Muscle of back (tissue), 13 donors: ENCODE results near the gene CHCHD5. TPM values are rescaled to one million over a fixed set of nuclear protein-coding genes. Genes with fewer than 3 reads are reported as not detected.
"Not testable (repeated sequence)": the region's sequence is repeated elsewhere in the genome, so short reads cannot be mapped to it uniquely, and the experiment has no call there.

Source experiments
- DNase-seq, 3 donors: peaks; one replicate each; pipeline versions ENCODE4 v3.0.0 to v3.0.0-alpha.2; 2013
- long read RNA-seq, 9 donors: transcript quantifications; one replicate each; lab custom pipeline, GENCODE V29; 2026
- polyA plus RNA-seq, 10 donors: library from polyadenylated mRNA; unstranded; fragments of 120-200 nt; gene quantifications; one replicate each; pipeline ENCODE4 v1.2.1, GENCODE V29; 2013; ENCODE audit not compliant: insufficient read length in 10 of 10

Gene CHCHD5, protein sequence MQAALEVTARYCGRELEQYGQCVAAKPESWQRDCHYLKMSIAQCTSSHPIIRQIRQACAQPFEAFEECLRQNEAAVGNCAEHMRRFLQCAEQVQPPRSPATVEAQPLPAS
- polyA plus RNA-seq, result 10 to 100 TPM; 19.0 to 31.6 (median 24.4) TPM
- long read RNA-seq, donor 1, transcript CHCHD5-201 (4 exons, 691 nt), result major isoform, 26 of 32 reads
- long read RNA-seq, donor 1, partial matches to known transcripts, result 0 of 32 reads
- long read RNA-seq, donor 1, other reads (novel, unspliced or antisense), result 6 of 32 reads
- long read RNA-seq, donor 2, transcript CHCHD5-201 (4 exons, 691 nt), result major isoform, 16 of 23 reads
- long read RNA-seq, donor 2, partial matches to known transcripts, result 6 of 23 reads
- long read RNA-seq, donor 2, other reads (novel, unspliced or antisense), result 0 of 23 reads
- long read RNA-seq, donor 3, result 0 reads
- long read RNA-seq, donor 4, transcript CHCHD5-201 (4 exons, 691 nt), result major isoform, 17 of 17 reads
- long read RNA-seq, donor 4, partial matches to known transcripts, result 0 of 17 reads
- long read RNA-seq, donor 4, other reads (novel, unspliced or antisense), result 0 of 17 reads
- long read RNA-seq, donor 5, transcript CHCHD5-201 (4 exons, 691 nt), result major isoform, 24 of 32 reads
- long read RNA-seq, donor 5, partial matches to known transcripts, result 7 of 32 reads
- long read RNA-seq, donor 5, other reads (novel, unspliced or antisense), result 0 of 32 reads
- long read RNA-seq, donor 6, transcript CHCHD5-201 (4 exons, 691 nt), result major isoform, 19 of 24 reads
- long read RNA-seq, donor 6, partial matches to known transcripts, result 5 of 24 reads
- long read RNA-seq, donor 6, other reads (novel, unspliced or antisense), result 0 of 24 reads
- long read RNA-seq, donor 7, transcript CHCHD5-201 (4 exons, 691 nt), result major isoform, 8 of 8 reads
- long read RNA-seq, donor 7, partial matches to known transcripts, result 0 of 8 reads
- long read RNA-seq, donor 7, other reads (novel, unspliced or antisense), result 0 of 8 reads
- long read RNA-seq, donor 8, transcript CHCHD5-201 (4 exons, 691 nt), result major isoform, 13 of 19 reads
- long read RNA-seq, donor 8, partial matches to known transcripts, result 5 of 19 reads
- long read RNA-seq, donor 8, other reads (novel, unspliced or antisense), result 0 of 19 reads
- long read RNA-seq, donor 9, transcript CHCHD5-201 (4 exons, 691 nt), result major isoform, 5 of 5 reads
- long read RNA-seq, donor 9, partial matches to known transcripts, result 0 of 5 reads
- long read RNA-seq, donor 9, other reads (novel, unspliced or antisense), result 0 of 5 reads

DNA sequence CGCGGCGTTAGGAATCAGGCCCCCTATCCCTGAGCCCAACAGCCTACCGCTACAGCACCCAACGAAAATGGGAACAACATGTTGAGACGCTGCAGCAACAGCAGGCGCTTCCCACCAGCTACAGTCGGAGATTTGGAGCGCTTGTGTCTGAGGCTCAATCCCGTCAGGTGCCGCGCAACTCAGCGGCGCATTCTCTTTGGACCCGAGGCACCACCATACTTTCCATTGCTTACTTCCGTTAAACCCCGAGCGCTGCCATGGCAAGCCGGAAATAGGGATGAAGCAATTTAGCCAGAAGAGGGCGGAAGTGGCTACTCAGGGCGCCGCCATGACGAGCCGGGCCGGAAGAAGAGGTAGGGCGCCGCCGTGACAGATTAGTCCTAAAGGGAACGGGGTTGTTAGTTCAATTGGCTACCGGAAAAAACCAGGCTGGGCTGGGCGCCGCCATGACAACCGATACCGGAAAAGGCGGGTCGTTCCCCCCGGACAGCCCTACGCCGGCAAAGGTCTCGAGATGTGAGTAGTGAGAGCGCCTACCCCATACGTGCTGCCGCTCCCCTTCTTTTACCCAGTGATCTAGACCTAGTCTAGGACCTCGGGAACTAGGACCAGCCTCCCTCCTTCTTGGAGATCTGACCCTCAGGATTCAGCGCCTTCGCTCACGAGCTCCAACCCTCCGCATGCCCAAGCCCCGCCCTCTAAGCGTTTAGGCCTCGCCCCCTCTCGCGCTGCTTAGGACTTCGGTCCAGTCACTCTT lies at the start of gene CHCHD5:
CHCHD5 (plus strand) TSS at position 476 of the 757 bp plus-strand sequence; CDS start at position 515, 39 bp downstream.
- peak; percentile 94 to 98 (median 96) for DNase-seq

DNA sequence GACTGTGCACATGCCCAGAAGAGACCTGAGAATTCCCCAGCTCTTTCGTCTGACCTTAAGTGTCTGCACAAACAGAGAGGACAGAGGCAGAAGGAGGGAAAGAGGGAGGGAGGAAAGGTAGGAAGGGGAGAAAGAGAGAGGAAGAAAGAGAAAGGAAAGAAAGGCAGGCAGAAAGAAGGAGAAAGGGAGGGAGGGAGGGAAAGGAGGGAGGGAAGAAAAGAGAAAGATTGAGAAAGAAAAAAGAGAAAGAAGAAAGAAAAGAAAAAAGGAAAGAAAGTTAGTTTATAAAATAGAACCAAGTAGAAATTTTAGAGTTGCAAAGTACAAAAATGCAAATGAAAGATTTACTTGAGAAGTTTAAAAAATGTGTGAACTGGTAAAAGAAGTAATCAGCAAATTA lies 49.6 kb upstream of the CHCHD5 start:
- no peak for DNase-seq

DNA sequence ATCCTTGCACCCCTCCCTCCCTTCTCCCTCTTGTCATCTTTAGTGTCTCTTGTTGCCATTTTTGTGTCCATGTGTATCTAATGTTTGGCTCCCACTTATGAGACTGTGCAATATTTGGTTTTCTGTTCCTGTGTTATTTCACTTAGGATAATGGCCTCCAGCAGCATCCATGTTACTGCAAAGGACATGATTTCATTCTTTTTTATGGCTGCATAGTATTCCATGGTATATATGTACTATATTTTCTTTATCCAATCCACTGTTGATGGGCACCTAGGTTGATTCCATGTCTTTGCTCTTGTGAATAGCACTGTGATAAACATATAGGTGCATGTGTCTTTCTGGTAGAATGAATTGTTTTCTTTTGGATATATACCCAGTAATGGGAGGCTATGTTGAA lies 47.7 kb upstream of the CHCHD5 start:
- not testable (repeated sequence) for DNase-seq

DNA sequence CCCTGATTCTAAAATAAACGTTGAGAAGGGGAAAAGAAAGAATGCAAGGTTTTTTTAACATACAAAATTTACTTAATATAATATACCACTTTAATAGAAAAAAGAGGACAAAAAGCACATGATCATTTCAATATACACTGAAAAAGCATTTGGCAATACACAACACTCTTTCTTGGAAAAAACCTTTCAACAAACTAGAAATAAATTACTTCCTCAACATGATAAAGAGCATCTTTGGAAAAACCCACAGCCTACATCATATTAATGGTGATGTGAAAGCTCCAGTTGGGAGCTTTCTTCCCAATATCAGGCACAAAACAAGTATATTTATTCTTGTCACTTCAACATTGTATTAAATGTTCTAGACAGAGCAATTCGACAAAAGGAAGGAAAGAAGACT lies 45.1 kb upstream of the CHCHD5 start:
- no peak for DNase-seq

DNA sequence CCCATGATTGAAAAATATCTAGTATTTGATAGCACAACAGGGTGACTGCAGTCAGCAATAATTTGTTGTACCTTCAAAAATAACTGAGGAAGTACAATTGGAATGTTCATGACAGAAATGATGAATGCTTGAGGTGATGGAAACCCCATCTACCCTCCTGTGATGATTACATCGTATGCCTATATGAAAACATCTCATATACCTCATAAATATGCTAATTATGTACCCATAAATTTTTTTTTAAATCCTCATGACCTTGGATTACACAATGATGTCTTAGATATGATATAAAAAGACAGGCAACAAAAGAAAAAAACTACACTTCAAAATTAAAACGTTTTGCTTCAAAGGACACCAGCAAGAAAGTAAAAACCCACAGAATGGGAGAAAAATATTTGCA lies 43.5 kb upstream of the CHCHD5 start:
- DNase-seq, result no peak

DNA sequence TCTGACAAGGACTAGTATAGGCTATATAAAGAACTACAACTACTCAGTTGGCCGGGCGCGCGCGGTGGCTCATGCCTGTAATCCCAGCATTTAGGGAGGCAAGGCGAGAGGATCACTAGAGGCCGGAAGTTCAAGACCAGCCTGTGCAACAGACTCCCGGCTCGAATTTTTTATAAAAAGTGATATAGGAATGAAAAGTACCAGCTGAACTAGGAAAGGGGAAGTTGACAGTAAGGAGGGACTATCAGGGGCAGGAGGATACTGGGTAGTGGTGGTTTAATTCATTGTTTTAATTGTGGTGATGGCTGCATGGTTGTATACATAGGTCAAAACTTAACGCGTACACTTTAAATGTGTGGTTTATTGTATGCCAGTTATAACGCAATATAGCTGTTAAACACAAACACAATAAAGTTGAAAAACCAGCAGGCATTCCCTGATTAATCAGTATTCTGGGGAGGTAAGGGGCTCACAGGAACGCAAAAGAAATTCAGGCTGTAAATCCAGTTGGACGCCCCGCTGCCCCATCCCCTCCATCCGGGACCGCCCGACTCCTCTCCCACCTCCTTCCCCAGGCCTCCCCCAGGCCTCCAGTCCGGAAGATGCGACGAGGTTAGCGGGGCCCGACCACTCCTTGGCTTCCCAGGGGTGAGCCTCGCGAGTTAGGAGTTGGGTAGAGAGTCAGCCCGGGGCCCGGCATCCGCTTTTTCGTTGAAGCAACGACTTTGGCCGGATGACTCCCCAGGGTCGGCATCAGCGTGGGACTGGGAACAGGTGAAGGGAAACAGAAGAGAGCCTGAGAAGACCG lies 42.9 kb upstream of the CHCHD5 start:
- DNase-seq, result peak in 1 of 3 donors; percentile 2

DNA sequence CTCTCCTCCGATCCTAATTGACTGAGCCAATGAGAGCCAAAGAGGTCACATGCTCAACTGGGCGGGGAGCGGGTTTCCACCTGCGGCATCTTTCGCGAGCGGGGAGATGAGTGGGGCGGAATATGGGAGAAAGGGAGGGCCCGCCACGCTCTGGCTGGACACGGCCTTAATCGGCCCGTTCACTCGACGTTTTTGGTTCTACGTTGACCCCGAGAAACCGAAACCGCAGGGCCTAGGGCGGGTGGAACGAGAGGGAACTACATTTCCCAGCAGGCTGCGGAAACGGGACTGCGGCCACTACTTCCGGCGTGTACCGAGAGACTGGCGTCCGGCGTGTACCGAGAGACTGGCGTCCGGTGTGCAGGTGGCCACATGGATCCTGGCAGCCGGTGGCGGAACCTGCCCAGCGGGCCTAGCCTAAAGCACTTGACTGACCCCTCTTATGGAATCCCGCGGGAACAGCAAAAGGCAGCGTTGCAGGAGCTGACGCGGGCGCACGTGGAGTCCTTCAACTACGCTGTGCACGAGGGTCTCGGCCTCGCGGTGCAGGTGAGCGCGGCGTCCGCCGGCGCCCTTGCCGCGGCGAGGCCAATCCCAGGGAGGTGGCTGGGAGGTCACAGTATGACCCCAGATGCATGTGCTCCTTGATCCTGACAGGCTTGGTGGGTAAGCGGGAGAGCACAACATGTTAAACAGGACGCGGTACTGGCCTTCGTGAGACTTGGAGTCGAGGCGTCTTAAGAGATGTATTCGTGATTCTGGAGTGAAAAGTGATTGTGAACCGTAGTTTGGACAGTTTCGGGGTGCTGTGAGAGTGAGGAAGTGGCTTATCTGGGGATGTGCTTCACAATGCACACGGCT lies 42.1 kb upstream of the CHCHD5 start, which contains the start of gene POLR1B:
POLR1B (plus strand) TSS at position 343 of the 861 bp plus-strand sequence; CDS start at position 373, 30 bp downstream.
- peak; percentile 78 to 98 (median 90) for DNase-seq

DNA sequence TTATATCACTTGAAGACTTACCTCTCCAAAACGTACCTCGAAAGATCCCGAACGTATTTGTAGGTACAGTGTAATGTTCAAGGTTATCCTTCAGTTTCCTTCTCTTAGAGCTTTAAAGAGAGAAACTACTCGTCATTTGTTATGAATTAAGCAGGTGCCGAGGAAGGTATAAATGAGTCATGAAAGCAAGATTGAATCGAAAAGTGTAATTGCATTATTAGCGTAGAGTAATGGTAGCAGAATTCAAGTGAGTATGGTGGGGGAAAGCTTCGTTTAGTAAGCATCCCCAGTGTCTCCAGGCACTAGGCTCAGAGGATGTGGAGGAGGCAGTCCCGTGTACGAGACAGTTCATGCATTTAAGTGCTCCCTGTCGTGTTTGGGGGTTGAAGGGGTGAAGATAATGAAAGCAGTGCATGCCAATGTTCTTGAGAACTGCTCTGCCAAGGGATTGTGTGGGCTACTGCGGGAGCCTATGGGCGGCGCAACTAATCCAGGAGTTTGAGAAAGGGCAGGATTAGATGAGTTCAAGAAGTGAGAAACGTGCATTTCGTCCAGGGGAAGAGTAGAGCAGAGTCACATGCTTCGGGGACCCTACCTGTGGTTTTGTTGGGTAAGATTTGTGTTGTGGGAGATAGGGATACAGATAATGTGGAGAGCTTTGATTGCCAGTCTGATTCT lies 41.3 kb upstream of the CHCHD5 start:
- DNase-seq, result no peak

DNA sequence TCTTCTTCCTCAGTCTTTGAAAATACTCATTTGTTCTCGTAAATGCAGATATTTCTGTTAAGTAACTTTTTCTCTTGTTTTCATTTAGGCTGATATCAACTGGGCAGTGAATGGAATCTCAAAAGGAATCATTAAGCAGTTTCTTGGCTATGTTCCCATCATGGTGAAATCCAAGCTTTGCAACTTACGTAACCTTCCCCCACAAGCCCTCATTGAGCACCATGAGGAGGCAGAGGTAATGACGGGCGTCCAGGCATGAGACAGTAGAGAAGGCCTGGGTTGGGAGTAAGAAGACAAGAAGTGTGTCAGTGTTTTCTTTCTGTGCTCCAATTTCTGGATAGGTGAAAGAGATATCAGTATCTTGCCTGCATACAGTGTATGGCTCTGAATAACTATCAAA lies 37.1 kb upstream of the CHCHD5 start:
- DNase-seq, result peak in 1 of 3 donors; percentile 1

DNA sequence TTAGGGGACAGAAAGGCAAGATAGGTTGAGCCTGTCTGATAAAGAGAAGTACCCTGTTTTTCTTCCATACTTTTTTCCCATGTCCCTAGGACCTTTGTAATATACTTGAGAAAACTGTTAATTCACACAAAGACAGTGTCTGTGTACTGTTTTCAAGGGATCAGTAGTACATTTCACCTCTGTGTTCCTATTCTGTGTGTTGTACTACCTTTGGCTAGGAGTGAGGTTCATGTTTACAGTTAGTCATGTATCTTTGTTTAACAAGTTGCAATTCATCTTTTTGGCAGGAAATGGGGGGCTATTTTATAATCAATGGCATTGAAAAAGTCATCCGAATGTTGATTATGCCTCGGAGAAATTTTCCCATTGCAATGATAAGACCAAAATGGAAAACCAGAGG lies 35.4 kb upstream of the CHCHD5 start:
- no peak for DNase-seq

DNA sequence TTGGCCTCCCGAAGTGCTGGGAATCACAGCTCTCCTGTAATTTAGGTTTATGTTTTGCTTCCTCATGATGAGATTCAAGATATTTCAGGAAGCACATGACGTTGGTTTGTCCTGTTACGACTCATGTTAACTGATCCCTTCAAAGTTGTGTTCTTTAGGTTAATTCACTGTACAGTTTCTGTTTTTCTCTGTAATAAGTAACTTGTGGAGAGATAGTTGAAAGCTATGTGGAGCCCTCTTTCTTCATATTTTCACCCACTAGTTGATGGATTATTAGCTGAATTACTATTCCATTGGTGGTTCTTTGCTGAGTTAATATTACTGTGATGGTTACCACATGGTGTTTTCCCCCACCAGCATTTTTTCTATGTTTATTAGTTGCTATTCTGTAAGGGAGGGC lies 18.3 kb upstream of the CHCHD5 start:
- DNase-seq, result no peak

DNA sequence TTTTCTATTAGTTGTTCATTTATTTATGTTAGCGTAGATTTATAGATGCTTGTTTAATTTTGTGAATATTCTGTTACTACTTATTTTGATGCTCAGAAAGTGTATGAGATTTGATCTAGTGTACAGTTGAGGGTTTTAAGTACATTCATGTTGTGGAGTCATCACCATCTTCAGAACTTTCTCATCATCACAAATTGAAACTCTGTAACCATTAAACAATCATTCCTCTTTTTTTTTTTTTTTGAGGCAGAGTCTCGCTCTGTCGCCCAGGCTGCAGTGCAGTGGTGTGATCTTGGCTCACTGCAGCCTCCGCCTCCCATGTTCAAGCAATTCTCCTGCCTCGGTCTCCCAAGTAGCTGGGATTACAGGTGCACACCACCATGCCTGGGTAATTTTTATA lies 17.9 kb upstream of the CHCHD5 start:
- not testable (repeated sequence) for DNase-seq

DNA sequence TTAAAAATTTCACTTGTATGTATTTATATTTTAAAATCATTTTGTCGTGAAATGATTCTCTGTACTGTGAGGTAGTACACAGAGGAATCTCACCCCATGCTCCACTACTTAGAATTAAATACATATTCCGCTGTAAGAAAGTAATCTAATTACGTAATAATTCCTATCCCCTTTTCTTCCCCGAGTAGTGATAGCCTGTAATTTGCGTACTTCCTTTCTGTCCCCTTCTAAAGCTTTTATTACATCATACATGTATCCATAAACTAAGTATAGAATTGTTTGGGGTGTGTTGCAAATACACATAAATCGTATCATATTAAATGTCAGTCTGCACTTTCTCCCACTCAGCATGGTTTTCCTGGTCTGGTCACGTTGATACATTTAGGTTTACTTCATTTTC lies 12.4 kb upstream of the CHCHD5 start:
- no peak for DNase-seq

DNA sequence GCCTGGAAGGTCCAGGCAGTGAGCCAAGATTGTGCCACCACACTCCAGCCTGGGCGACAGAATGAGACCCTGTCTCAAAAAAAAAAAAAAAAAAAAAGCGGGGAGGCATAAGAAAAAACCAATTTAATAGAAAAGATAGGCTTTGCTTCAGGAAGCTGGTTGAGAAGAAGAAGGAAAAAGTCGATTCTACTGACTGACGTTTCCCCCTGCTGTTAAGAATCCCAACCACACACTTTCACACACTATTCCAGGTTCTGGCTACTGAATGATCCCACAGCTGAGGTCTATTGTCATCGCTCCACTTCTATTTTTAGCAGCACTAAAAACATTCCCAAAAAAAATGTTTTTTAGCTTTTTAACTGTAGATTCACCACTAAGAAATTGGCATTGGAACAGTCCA lies 6.7 kb upstream of the CHCHD5 start:
- peak in 1 of 3 donors; percentile 42 for DNase-seq

DNA sequence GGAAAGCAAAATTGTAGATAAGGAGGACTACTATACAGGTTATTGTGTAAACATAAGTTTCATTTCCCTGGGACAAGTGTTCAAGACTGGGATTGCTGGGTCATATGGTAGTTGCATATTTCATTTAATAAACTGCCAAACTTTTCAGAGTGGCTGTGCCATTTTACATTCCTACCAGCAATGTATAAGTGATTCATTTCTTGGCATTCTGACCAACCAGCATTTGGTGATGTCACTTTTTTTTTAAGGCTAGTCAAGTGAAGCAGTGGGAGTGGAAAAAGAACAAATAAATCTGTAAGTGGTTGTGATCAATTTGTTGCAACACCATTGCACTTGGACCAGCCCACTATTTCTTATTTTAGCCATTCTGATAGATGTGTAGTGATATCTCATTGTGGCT lies 5.2 kb upstream of the CHCHD5 start:
- peak in 2 of 3 donors; percentile 34 to 60 for DNase-seq

DNA sequence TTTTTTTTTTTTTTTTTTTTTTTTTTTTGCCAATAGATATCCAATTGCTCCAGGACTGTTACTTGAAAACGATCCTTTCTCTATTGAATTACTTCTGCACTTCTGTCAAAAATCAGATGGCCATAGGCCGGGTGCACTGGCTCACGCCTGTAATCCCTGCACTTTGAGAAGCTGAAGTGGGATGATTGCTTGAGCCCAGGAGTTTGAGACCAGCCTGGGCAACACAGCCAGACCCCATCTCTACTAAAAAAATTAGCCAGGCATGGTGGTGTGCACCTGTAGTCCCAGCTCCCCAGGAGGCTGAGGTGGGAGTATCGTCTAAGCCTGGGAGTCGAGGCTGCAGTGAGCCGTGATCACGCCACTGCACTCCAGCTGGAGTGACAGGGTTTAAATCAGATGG lies 4.3 kb upstream of the CHCHD5 start:
- DNase-seq, result no peak

DNA sequence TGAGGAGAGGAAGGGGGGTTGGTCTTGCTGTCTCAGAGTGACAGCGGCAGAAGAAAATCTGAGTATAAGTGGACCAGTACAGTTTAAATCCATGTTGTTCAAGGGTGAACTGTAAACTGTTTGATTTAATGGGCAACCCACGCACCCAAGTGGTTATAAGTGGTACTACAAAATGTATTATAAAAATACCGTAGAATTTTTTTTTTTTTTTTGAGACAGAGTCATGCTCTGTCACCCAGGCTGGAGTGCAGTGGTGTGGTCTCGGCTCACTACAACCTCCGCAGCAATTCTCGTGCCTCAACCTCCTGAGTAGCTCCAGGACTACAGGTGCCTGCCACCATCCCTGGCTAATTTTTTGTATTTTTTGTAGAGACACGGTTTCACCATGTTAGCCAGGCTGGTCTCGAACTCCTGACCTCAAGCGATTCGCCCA lies 2.1 kb upstream of the CHCHD5 start:
- DNase-seq, result peak; percentile 56 to 79 (median 58)

DNA sequence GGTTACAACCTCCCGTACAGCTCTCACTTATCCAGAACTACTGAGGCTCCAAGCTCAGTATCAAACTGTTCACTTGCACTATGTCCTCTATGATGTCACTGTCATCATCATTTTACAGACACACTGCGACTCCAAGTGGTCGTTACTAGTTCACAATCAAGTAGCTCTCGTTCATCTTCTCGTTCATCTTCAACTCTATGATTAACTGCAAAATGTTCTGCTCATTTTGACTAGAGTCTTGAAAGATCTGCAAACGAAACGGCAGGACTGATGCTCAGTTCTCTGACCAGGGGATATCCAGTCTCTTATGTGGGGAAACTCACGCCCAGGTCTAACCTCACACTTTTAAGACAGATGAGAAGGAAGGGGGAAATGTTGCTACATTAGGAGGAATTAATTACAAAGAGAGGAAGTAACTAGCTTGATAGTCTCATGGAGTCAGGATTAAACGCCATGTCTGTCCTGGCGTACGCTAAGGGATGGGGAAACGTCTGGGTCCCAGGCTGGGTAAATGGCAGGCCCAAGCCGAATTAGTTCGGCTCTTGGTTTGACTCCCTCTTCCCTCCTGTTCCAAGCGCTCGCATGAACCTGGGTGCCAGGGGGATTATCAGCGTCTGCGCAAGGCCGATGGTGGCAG lies 794 bp upstream of the CHCHD5 start:
- DNase-seq, result peak in 1 of 3 donors; percentile 26
